ENCODE measurements around the gene IGF2.

- TF ChIP-seq CTCF (IDR thresholded peaks at IDR 0.05) (no peak), MLX (CRISPR knock-in tag; IDR thresholded peaks at IDR 0.05) (no peak), JUN (CRISPR knock-in tag; IDR thresholded peaks at IDR 0.05) (no peak)
Observed at GRCh38 chr11:2140411-2141400, 1.5 kb upstream of the IGF2 start.
